ENCODE data around the gene TMEM40. TPM values are rescaled to one million over a fixed set of nuclear protein-coding genes. Genes with fewer than 3 reads are reported as not detected.

Gene TMEM40
- total and polyA plus RNA-seq, 2 donors (not counting 1 experiment from before 2014, with no cell fraction given), result 0.33 TPM; not detected in 1

GRCh38 chr3:12716605-12717151 lies 42.4 kb downstream of the TMEM40 start:
- Histone ChIP-seq H3K27ac (ENCODE audit: low read length in 2 of 2) (no peak overlapping the region), H3K9me3 (ENCODE audit: control extremely low read depth in 1 of 3, control insufficient read depth in 2 of 3, insufficient read depth in 1 of 3, low read length in 2 of 3) (no peaks in the 10 kb centered on the region), H3K36me3 (replicated peaks in 1 of 2; ENCODE audit: control extremely low read depth in 1 of 2, control insufficient read depth in 1 of 2, extremely low read depth in 1 of 2, insufficient read depth in 2 of 2, low read length in 1 of 2) (no peaks in the 10 kb centered on the region), H3K4me2 (replicated peaks; ENCODE audit: low read depth, low read length, poor library complexity, severe bottlenecking) (no peak overlapping the region), H3K4me3 (ENCODE audit: control extremely low read depth in 1 of 5, extremely low read depth in 1 of 5, insufficient read depth in 1 of 5, low read depth in 2 of 5, low read length in 4 of 5) (no peak overlapping the region), H3K9ac (ENCODE audit: low read length) (no peak overlapping the region), H4K20me1 (ENCODE audit: control insufficient read depth, insufficient read depth, low read length, poor library complexity, severe bottlenecking) (no peaks in the 10 kb centered on the region), H3K27me3 (replicated peaks in 1 of 4; ENCODE audit: control extremely low read depth in 1 of 4, control insufficient read depth in 3 of 4, insufficient read depth in 4 of 4, low read length in 3 of 4) (peaks cover 0 to 6% (median 2%) of the 10 kb centered on the region in 4 experiments), H3K79me2 (ENCODE audit: control insufficient read depth, insufficient read depth, low read length) (no peaks in the 10 kb centered on the region), H3K4me1 (ENCODE audit: control insufficient read depth in 2 of 2, insufficient read depth in 2 of 2, low read length in 2 of 2) (peaks cover 3 to 11% of the 10 kb centered on the region in 2 donors), H2AFZ (ENCODE audit: insufficient read depth, low read depth, low read length, poor library complexity, severe bottlenecking) (no peak overlapping the region)
- H3K27ac Mint-ChIP-seq, result no peak overlapping the region
- DNase-seq (no peak), ATAC-seq (ENCODE audit: low read depth) (no peak)
- ChIA-PET POLR2A (no interaction called here), CTCF (interaction anchor here (0.7 kb wide), 2 partner anchors 22 to 228 kb away, joined by 3 read pairs; no protein-coding TSS in a partner anchor)
- no peaks in the 10 kb centered on the region for H3K9me3 Mint-ChIP-seq (ENCODE audit: insufficient read depth)
- TF ChIP-seq CTCF (IDR thresholded peaks at IDR 0.05), result no peak
- no peak for TF ChIP-seq EZH2 (IDR thresholded peaks at IDR 0.05; ENCODE audit: borderline replicate concordance, insufficient read depth, low read depth, low read length, poor library complexity, severe bottlenecking)
- intact Hi-C loops (cut with micrococcal nuclease), result no loop called here
- peaks cover 7% of the 10 kb centered on the region for H3K4me1 Mint-ChIP-seq
- WGBS (ENCODE audit: insufficient coverage), result no CpG with 5 or more reads among the region's 3 CpGs
- peaks cover 9% of the 10 kb centered on the region for H3K27me3 Mint-ChIP-seq
- no peak overlapping the region for H3K4me3 Mint-ChIP-seq

GRCh38 chr3:12714278-12714677 lies 44.8 kb downstream of the TMEM40 start:
- H3K4me3 ChIP-seq (ENCODE audit: control extremely low read depth in 1 of 5, extremely low read depth in 1 of 5, insufficient read depth in 1 of 5, low read depth in 2 of 5, low read length in 4 of 5), result no peak overlapping the region
- H3K27ac Mint-ChIP-seq, result no peak overlapping the region
- no peaks in the 10 kb centered on the region for H3K9me3 ChIP-seq (ENCODE audit: control extremely low read depth in 1 of 3, control insufficient read depth in 2 of 3, insufficient read depth in 1 of 3, low read length in 2 of 3)
- no peak for TF ChIP-seq CTCF (IDR thresholded peaks at IDR 0.05)
- no peak for TF ChIP-seq EZH2 (IDR thresholded peaks at IDR 0.05; ENCODE audit: borderline replicate concordance, insufficient read depth, low read depth, low read length, poor library complexity, severe bottlenecking)
- H3K27ac ChIP-seq (ENCODE audit: low read length in 2 of 2), result no peak overlapping the region
- H3K79me2 ChIP-seq (ENCODE audit: control insufficient read depth, insufficient read depth, low read length), result no peaks in the 10 kb centered on the region
- no peak overlapping the region for H2AFZ ChIP-seq (ENCODE audit: insufficient read depth, low read depth, low read length, poor library complexity, severe bottlenecking)
- no peak for DNase-seq
- no CpG with 5 or more reads among the region's 4 CpGs for WGBS (ENCODE audit: insufficient coverage)
- H3K4me3 Mint-ChIP-seq, result no peak overlapping the region
- no peak overlapping the region for H3K4me2 ChIP-seq (replicated peaks; ENCODE audit: low read depth, low read length, poor library complexity, severe bottlenecking)
- H3K4me1 ChIP-seq (ENCODE audit: control insufficient read depth in 2 of 2, insufficient read depth in 2 of 2, low read length in 2 of 2), result no peaks in the 10 kb centered on the region
- H3K27me3 ChIP-seq (replicated peaks in 1 of 4; ENCODE audit: control extremely low read depth in 1 of 4, control insufficient read depth in 3 of 4, insufficient read depth in 4 of 4, low read length in 3 of 4), result no peaks in the 10 kb centered on the region
- H3K4me1 Mint-ChIP-seq, result peaks cover 1% of the 10 kb centered on the region
- H3K9me3 Mint-ChIP-seq (ENCODE audit: insufficient read depth), result no peaks in the 10 kb centered on the region
- no peak overlapping the region for H3K9ac ChIP-seq (ENCODE audit: low read length)
- ATAC-seq (ENCODE audit: low read depth), result no peak
- no peaks in the 10 kb centered on the region for H3K36me3 ChIP-seq (replicated peaks in 1 of 2; ENCODE audit: control extremely low read depth in 1 of 2, control insufficient read depth in 1 of 2, extremely low read depth in 1 of 2, insufficient read depth in 2 of 2, low read length in 1 of 2)
- CTCF ChIA-PET, result no interaction called here
- POLR2A ChIA-PET, result no interaction called here
- H3K27me3 Mint-ChIP-seq, result peaks cover 6% of the 10 kb centered on the region
- intact Hi-C loops (cut with micrococcal nuclease), result no loop called here
- H4K20me1 ChIP-seq (ENCODE audit: control insufficient read depth, insufficient read depth, low read length, poor library complexity, severe bottlenecking), result no peaks in the 10 kb centered on the region

Data from B cell (primary cell).